Neural progenitor cell (in vitro differentiated cells): Measurements from ENCODE around the gene RNLS.

Source experiments
- EZH2 ChIP-seq: fragments of 200-600 bp; sonication (generic); IDR thresholded peaks from 2 replicates; pipeline ENCODE4 v1.6.1; 2017; ENCODE audit warnings: antibody characterized with exemption, mild to moderate bottlenecking, moderate library complexity
- TF ChIP-seq, protein P1 (sequence below): fragments of 200-600 bp; sonication (generic); IDR thresholded peaks from 2 replicates; pipeline ENCODE4 v1.5.1; 2017; ENCODE audit warnings: antibody characterized with exemption, mild to moderate bottlenecking

GRCh38 chr10:88238615-88238914 is 344.6 kb downstream of the RNLS start:
- TF ChIP-seq, protein P1, sequence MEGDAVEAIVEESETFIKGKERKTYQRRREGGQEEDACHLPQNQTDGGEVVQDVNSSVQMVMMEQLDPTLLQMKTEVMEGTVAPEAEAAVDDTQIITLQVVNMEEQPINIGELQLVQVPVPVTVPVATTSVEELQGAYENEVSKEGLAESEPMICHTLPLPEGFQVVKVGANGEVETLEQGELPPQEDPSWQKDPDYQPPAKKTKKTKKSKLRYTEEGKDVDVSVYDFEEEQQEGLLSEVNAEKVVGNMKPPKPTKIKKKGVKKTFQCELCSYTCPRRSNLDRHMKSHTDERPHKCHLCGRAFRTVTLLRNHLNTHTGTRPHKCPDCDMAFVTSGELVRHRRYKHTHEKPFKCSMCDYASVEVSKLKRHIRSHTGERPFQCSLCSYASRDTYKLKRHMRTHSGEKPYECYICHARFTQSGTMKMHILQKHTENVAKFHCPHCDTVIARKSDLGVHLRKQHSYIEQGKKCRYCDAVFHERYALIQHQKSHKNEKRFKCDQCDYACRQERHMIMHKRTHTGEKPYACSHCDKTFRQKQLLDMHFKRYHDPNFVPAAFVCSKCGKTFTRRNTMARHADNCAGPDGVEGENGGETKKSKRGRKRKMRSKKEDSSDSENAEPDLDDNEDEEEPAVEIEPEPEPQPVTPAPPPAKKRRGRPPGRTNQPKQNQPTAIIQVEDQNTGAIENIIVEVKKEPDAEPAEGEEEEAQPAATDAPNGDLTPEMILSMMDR, result no peak
- no peak for TF ChIP-seq EZH2
